ENCODE measurements around the gene SRPK1.

The SRPK1 gene

DNA sequence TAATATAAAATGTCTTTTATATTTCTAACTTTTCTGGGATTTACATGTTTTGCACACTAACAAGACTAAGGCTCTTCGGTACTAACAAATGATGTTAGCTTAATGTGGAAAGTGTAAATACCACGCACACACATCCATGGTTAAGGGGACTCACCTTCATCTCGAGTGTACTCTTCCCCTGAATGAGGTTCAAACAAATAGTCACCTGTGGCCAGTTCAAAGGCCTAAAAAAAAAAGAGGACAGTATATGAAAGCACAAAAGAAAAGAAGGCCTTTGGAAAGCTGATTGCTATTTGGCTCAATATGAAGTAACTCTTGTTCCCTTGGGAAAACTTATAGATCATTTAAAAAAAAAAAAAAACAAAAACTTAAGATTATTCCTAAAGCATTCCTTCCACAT lies 78.5 kb downstream of the SRPK1 start:
- DNase-seq, result no peak
- no peak for TF ChIP-seq POLR2A (IDR thresholded peaks at IDR 0.05; ENCODE audit: low read length)
- no peak for TF ChIP-seq GATA1 (IDR thresholded peaks at IDR 0.05; ENCODE audit: low read depth, low read length)

DNA sequence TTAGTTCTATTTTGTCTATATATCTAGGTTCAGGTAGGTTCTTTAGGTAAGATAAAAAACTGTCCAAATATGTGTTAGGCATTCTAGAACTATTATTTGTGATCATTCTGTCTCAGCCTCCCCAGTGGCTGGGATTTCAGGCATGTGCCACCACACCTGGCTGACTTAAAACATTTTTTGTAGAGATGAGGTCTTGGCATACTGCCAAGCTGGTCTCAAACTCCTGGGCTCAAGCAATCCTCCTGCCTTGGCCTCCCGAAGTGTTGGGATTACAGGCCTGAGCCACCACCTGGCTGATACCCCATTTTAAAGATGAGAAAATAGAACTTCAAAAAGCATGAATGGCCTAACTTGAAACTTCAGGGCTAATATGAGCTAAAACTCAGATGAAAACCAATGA lies 81.9 kb downstream of the SRPK1 start:
- no peak for DNase-seq
- TF ChIP-seq GATA1 (IDR thresholded peaks at IDR 0.05; ENCODE audit: low read depth, low read length) (no peak), POLR2A (IDR thresholded peaks at IDR 0.05; ENCODE audit: low read length) (no peak)

GRCh38 chr6:35833536-35833935 lies 87.4 kb downstream of the SRPK1 start:
- TF ChIP-seq POLR2A (IDR thresholded peaks at IDR 0.05; ENCODE audit: low read length) (no peak), GATA1 (IDR thresholded peaks at IDR 0.05; ENCODE audit: low read depth, low read length) (no peak)
- peak; percentile 6 to 17 for DNase-seq

DNA sequence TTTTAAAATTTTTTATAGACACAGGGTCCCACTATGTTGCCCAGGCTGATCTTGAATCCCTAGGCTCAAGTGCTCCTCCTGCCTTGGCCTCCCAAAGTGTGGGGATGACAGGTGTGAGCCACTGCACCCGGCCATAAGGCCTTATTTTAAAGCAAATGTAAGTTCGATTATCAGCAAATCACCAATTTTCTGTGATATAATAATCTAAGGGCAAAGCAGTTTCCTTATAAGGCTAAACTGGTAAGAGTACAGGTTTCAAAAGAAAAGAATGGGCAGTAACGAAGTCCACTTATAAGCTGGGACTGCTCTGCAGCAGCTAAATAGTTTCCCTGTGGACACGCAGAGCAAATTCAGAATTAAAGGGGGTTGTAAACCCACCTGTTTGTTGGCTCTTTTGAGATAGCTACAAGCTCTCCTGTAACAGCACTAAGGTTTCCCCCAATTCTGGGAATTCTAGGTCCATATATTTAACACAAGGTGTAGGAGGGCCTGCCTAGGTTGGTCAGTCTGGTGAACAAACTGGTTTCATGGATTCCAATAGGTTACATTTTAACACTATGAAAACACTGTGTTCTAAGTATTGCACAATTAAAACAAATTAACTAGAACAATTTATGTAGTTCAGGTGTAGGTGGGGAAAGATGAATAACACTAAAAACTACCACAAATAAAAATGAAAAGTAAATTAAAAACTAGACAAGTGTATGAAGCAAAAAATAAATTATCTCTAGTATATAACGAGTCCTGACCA lies 89.5 kb downstream of the SRPK1 start:
- no peak for TF ChIP-seq POLR2A (IDR thresholded peaks at IDR 0.05; ENCODE audit: low read length)
- TF ChIP-seq GATA1 (IDR thresholded peaks at IDR 0.05; ENCODE audit: low read depth, low read length), result no peak
- no peak for DNase-seq

- TF ChIP-seq POLR2A (IDR thresholded peaks at IDR 0.05; ENCODE audit: low read length), result no peak
- TF ChIP-seq GATA1 (IDR thresholded peaks at IDR 0.05; ENCODE audit: low read depth, low read length), result no peak
- no peak for DNase-seq
Observed at GRCh38 chr6:35829306-35829705, 91.6 kb downstream of the SRPK1 start.

GRCh38 chr6:35824552-35825192 lies 96.2 kb downstream of the SRPK1 start:
- TF ChIP-seq GATA1 (IDR thresholded peaks at IDR 0.05; ENCODE audit: low read depth, low read length) (no peak), POLR2A (IDR thresholded peaks at IDR 0.05; ENCODE audit: low read length) (no peak)
- no peak for DNase-seq

- no peak for TF ChIP-seq POLR2A (IDR thresholded peaks at IDR 0.05; ENCODE audit: low read length)
- TF ChIP-seq GATA1 (IDR thresholded peaks at IDR 0.05; ENCODE audit: low read depth, low read length), result no peak
- DNase-seq, result no peak
Observed at GRCh38 chr6:35823601-35824000, 97.3 kb downstream of the SRPK1 start.

- TF ChIP-seq GATA1 (IDR thresholded peaks at IDR 0.05; ENCODE audit: low read depth, low read length), result no peak
- no peak for TF ChIP-seq POLR2A (IDR thresholded peaks at IDR 0.05; ENCODE audit: low read length)
- no peak for DNase-seq
Observed at GRCh38 chr6:35817515-35817914, 103.4 kb downstream of the SRPK1 start.

- TF ChIP-seq POLR2A (IDR thresholded peaks at IDR 0.05; ENCODE audit: low read length), result no peak
- TF ChIP-seq GATA1 (IDR thresholded peaks at IDR 0.05; ENCODE audit: low read depth, low read length), result no peak
Observed at GRCh38 chr6:35811699-35811995, 109.3 kb downstream of the SRPK1 start.

GRCh38 chr6:35810971-35811698 lies 109.8 kb downstream of the SRPK1 start:
- TF ChIP-seq GATA1 (IDR thresholded peaks at IDR 0.05; ENCODE audit: low read depth, low read length) (no peak), POLR2A (IDR thresholded peaks at IDR 0.05; ENCODE audit: low read length) (no peak)
- no peak for DNase-seq

More at GRCh38 chr6:35811699-35811995, 109.3 kb downstream of the SRPK1 start:
- no peak for DNase-seq

- no peak for DNase-seq
- no peak for TF ChIP-seq GATA1 (IDR thresholded peaks at IDR 0.05; ENCODE audit: low read depth, low read length)
- TF ChIP-seq POLR2A (IDR thresholded peaks at IDR 0.05; ENCODE audit: low read length), result no peak
Observed at GRCh38 chr6:35809809-35810208, 111.1 kb downstream of the SRPK1 start.

- no peak for TF ChIP-seq POLR2A (IDR thresholded peaks at IDR 0.05; ENCODE audit: low read length)
- no peak for TF ChIP-seq GATA1 (IDR thresholded peaks at IDR 0.05; ENCODE audit: low read depth, low read length)
- peak; percentile 24 to 27 for DNase-seq
Observed at GRCh38 chr6:35808688-35809087, 112.2 kb downstream of the SRPK1 start.

DNA sequence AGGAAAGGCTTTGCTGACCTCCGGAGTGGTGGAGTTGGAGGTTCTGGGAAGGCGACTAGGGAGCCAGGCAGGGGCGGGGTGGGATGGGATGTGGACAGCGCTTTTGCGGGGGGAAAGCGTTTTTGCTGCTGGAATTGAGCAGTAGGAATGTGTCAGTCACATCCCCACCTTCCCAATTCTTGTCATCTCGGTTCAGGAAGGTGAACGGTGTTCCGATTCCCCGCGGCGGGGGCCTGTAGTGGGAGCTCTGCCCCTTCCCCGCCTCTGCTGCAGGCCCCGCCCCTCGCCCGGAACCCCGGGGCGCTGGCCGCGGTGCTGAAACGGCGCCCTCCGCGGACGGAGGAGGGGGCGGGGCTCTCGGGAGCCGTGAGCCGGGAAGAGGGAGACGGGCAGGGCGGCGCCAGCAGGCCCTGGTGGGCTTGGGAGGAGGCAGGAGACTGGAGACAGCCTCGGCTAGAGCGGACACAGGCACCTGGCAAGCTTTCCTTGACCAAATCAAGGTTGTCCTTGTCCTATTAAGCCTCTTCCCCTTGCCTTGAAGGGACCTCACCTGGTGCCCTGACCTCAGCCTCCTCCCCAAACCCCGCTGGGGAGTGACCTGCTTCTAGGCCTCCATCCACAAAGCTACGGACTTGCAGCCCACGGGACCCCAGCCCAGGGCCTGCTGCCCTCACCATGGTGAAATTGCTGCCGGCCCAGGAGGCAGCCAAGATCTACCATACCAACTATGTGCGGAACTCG lies 115.7 kb downstream of the SRPK1 start, which contains the start of gene LHFPL5:
Gene LHFPL5 (plus strand): TSS at position 357 of the 741 bp plus-strand sequence. CDS start 319 bp downstream, at position 676.
- no peak for TF ChIP-seq POLR2A (IDR thresholded peaks at IDR 0.05; ENCODE audit: low read length)
- no peak for TF ChIP-seq GATA1 (IDR thresholded peaks at IDR 0.05; ENCODE audit: low read depth, low read length)
- DNase-seq, result peak; percentile 44 to 64

- no peak for DNase-seq
- TF ChIP-seq POLR2A (IDR thresholded peaks at IDR 0.05; ENCODE audit: low read length) (no peak), GATA1 (IDR thresholded peaks at IDR 0.05; ENCODE audit: low read depth, low read length) (no peak)
Observed at GRCh38 chr6:35801148-35801547, 119.8 kb downstream of the SRPK1 start.

Data from erythroblast (primary cell).